Lower leg skin (tissue), 3 donors: Measurements from ENCODE around the gene MTF1.

ENCODE experiments used
- POLR2A ChIP-seq, 2 donors: fragments of 450-650 bp; IDR thresholded peaks; one replicate each; pipeline ENCODE4 v1.6.1; 2016 to 2017; ENCODE audit warnings: antibody characterized with exemption in 2 of 2, mild to moderate bottlenecking in 1 of 2, moderate library complexity in 1 of 2
- TF ChIP-seq, protein P1 (sequence below), 3 donors: fragments of 450-650 bp; IDR thresholded peaks; one replicate each; pipeline ENCODE4 v1.5.1; 2016; ENCODE audit warnings: antibody characterized with exemption in 3 of 3, mild to moderate bottlenecking in 3 of 3, moderate library complexity in 2 of 3

DNA sequence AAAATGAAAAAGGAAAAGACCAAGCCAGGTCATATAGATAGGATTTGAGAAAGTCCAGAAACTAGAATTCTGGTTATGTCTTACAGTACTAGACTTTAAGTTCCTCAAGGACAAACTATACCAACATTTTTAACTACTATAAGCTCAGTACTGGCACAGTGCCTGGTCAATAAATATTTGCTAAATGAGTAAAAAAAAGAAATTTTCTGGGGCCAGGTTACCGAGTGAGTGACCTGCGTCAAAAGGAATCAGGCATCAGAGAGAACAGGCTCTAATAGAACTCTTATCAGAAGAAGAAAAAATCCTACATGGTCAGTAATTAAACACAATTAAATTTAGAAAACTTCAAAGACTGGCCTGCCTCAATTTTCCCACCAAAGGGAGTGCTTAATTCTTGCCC is 27.6 kb downstream of the MTF1 start:
- no peak for TF ChIP-seq POLR2A (IDR thresholded peaks at IDR 0.05)
- TF ChIP-seq, protein P1, sequence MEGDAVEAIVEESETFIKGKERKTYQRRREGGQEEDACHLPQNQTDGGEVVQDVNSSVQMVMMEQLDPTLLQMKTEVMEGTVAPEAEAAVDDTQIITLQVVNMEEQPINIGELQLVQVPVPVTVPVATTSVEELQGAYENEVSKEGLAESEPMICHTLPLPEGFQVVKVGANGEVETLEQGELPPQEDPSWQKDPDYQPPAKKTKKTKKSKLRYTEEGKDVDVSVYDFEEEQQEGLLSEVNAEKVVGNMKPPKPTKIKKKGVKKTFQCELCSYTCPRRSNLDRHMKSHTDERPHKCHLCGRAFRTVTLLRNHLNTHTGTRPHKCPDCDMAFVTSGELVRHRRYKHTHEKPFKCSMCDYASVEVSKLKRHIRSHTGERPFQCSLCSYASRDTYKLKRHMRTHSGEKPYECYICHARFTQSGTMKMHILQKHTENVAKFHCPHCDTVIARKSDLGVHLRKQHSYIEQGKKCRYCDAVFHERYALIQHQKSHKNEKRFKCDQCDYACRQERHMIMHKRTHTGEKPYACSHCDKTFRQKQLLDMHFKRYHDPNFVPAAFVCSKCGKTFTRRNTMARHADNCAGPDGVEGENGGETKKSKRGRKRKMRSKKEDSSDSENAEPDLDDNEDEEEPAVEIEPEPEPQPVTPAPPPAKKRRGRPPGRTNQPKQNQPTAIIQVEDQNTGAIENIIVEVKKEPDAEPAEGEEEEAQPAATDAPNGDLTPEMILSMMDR (IDR thresholded peaks at IDR 0.05): no peak
